ENCODE results near the gene UBAP1. TPM values are rescaled to one million over a fixed set of nuclear protein-coding genes. Genes with fewer than 3 reads are reported as not detected.
"Not testable (repeated sequence)": the region's sequence is repeated elsewhere in the genome, so short reads cannot be mapped to it uniquely, and the experiment has no call there.

UBAP1 gene
- polyA plus RNA-seq, 4 donors, result 32.6 to 44.1 (median 37.5) TPM

DNA sequence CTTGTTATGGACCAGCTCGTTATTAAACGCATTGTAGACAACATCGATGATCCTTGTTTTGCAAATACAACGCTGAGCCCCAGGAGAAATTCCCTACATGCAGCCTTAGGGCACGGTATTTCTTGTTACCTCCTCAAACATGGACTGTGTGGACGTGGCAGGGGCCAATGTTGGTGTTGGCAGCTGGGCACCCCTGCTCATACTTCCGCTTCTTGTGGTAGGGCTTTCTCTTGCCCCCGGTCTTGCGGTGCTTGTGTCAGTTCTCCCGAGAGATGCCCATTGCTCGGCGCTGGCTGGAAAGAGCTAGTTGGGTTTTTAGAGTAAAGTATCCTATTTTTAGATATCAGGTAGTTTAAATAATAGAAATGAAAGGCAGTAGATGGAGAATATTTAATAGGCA is 45.5 kb downstream of the UBAP1 start:
- H3K27me3 ChIP-seq (ENCODE audit: control insufficient read depth in 3 of 3, insufficient read depth in 3 of 3, low read length in 3 of 3), result no peaks in the 10 kb centered on the region
- DNase-seq (no peak), FAIRE-seq (no peak)
- H3K27ac ChIP-seq (ENCODE audit: low read depth in 1 of 3, low read length in 2 of 3), result no peak overlapping the region
- no peaks in the 10 kb centered on the region for H3K9me3 ChIP-seq (ENCODE audit: control insufficient read depth in 2 of 2, insufficient read depth in 1 of 2, low read depth in 1 of 2, low read length in 1 of 2)
- no peak overlapping the region for H3K4me3 ChIP-seq (ENCODE audit: low read depth in 1 of 3, low read length in 3 of 3)
- 92 to 96% (median 93%) methylated on average over 12 of the region's 12 CpGs for WGBS, 3 donors
- no peaks in the 10 kb centered on the region for H3K4me1 ChIP-seq (ENCODE audit: control insufficient read depth in 3 of 3, insufficient read depth in 2 of 3, low read depth in 1 of 3, low read length in 2 of 3)
- peaks cover 0 to 24% (median 0%) of the 10 kb centered on the region in 3 donors for H3K36me3 ChIP-seq (ENCODE audit: control insufficient read depth in 3 of 3, insufficient read depth in 2 of 3, low read depth in 1 of 3, low read length in 3 of 3)

DNA sequence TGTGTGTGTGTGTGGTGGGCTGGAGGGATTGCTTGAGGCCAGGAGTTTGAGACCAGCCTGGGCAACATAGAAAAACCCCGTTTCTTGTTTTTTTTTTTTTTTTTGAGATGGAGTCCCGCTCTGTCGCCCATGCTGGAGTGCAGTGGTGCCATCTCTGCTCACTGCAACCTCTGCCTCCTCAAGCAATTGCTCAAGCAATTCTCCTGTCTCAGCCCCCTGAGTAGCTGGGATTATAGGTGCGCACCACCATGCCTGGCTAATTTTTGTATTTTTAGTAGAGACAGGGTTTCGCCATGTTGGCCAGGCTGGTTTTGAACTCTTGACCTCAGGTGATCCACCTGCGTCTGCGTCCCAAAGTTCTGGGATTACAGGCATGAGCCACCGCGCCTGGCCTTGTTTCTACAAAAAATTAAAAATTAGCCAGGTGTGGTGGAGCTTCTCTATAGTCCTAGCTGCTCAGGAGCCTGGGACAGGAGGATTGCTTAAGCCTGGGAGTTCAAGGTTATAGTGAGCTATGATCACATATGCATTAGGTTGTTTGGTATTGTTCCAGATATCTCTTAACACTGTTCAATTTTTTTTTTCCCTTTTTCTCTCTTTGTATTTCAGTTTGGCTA is 47.4 kb downstream of the UBAP1 start:
- peaks cover 0 to 25% (median 0%) of the 10 kb centered on the region in 3 donors for H3K36me3 ChIP-seq (ENCODE audit: control insufficient read depth in 3 of 3, insufficient read depth in 2 of 3, low read depth in 1 of 3, low read length in 3 of 3)
- not testable (repeated sequence) for H3K4me1 ChIP-seq (ENCODE audit: control insufficient read depth in 3 of 3, insufficient read depth in 2 of 3, low read depth in 1 of 3, low read length in 2 of 3); H3K27me3 ChIP-seq (ENCODE audit: control insufficient read depth in 3 of 3, insufficient read depth in 3 of 3, low read length in 3 of 3); H3K27ac ChIP-seq (ENCODE audit: low read depth in 1 of 3, low read length in 2 of 3); H3K4me3 ChIP-seq (ENCODE audit: low read depth in 1 of 3, low read length in 3 of 3); H3K9me3 ChIP-seq (ENCODE audit: control insufficient read depth in 2 of 2, insufficient read depth in 1 of 2, low read depth in 1 of 2, low read length in 1 of 2); FAIRE-seq
- whole genome bisulfite sequencing, 3 donors, result 68 to 88% (median 81%) methylated on average over 7 to 9 of the region's 9 CpGs
- DNase-seq, result peak; percentile 6 to 15

DNA sequence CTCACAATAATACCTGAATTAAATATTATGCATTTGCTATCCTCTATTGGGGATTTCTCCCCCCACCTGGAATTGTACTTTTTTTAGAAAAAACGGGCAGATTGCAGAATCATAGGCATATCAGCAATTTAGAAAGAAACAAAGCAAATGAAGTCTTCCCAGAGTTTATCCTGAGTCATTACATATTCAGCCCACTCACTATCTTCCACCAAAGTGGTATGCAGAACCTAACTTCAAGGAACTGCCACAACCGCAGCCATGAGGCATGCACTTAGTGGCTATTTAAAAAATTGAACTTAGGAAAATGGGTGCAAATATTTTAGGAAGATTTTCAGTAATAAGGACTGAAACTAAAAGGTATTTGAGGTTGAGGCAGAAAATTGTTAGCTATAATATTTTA is 48.6 kb downstream of the UBAP1 start:
- no peak for FAIRE-seq
- no peaks in the 10 kb centered on the region for H3K9me3 ChIP-seq (ENCODE audit: control insufficient read depth in 2 of 2, insufficient read depth in 1 of 2, low read depth in 1 of 2, low read length in 1 of 2)
- DNase-seq, result no peak
- H3K27ac ChIP-seq (ENCODE audit: low read depth in 1 of 3, low read length in 2 of 3), result no peak overlapping the region
- H3K36me3 ChIP-seq (ENCODE audit: control insufficient read depth in 3 of 3, insufficient read depth in 2 of 3, low read depth in 1 of 3, low read length in 3 of 3), result peaks cover 0 to 28% (median 0%) of the 10 kb centered on the region in 3 donors
- no peaks in the 10 kb centered on the region for H3K4me1 ChIP-seq (ENCODE audit: control insufficient read depth in 3 of 3, insufficient read depth in 2 of 3, low read depth in 1 of 3, low read length in 2 of 3)
- H3K27me3 ChIP-seq (ENCODE audit: control insufficient read depth in 3 of 3, insufficient read depth in 3 of 3, low read length in 3 of 3), result no peaks in the 10 kb centered on the region
- 98 to 99% (median 99%) methylated on average over 2 of the region's 2 CpGs for WGBS, 3 donors
- H3K4me3 ChIP-seq (ENCODE audit: low read depth in 1 of 3, low read length in 3 of 3), result no peak overlapping the region

DNA sequence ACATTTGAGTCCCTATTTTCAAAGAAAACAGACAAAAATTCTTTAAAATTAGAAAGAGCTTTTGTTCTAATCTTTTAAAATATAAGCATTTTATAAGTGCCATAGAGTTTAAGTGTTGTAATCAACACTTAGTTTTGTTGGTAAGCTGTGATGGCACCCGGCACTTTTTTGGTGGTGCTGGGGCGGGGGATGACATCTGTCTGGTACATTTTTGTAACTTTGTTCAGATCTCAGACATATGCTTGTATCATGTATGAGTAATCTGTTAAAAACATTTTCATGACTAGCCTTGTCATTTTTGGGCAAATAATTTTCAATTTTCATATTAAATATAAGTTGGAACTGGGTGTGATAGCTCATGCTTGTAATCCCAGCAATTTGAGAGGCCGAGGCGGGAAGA is 51.7 kb downstream of the UBAP1 start:
- H3K9me3 ChIP-seq (ENCODE audit: control insufficient read depth in 2 of 2, insufficient read depth in 1 of 2, low read depth in 1 of 2, low read length in 1 of 2), result no peaks in the 10 kb centered on the region
- WGBS, 3 donors, result 89 to 98% (median 98%) methylated on average over 4 of the region's 4 CpGs

DNA sequence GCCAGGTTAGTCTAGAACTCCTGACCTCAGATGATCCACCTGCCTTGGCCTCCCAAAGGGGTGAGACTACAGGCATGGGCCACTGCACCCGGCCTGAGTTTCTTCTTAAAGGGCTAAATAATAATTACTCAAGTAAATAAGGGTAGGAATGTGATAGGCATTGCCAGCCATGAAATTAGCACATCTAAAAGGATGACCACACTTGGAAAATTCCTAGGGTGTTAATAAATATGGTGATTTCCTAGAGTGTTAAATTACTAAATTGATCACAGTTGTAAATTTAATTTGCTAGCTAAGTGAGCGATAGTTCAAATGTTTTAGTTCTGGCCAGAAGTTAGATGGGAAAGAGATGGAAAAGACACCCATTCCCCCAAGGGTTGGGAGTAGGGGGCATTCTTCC is 53.4 kb downstream of the UBAP1 start:
- H3K27me3 ChIP-seq (ENCODE audit: control insufficient read depth in 3 of 3, insufficient read depth in 3 of 3, low read length in 3 of 3), result no peaks in the 10 kb centered on the region
- no peaks in the 10 kb centered on the region for H3K9me3 ChIP-seq (ENCODE audit: control insufficient read depth in 2 of 2, insufficient read depth in 1 of 2, low read depth in 1 of 2, low read length in 1 of 2)
- FAIRE-seq, result no peak
- 93 to 100% (median 95%) methylated on average over 2 of the region's 2 CpGs for WGBS, 3 donors
- no peak for DNase-seq
- H3K27ac ChIP-seq (ENCODE audit: low read depth in 1 of 3, low read length in 2 of 3), result no peak overlapping the region
- no peaks in the 10 kb centered on the region for H3K4me1 ChIP-seq (ENCODE audit: control insufficient read depth in 3 of 3, insufficient read depth in 2 of 3, low read depth in 1 of 3, low read length in 2 of 3)
- H3K36me3 ChIP-seq (ENCODE audit: control insufficient read depth in 3 of 3, insufficient read depth in 2 of 3, low read depth in 1 of 3, low read length in 3 of 3), result peaks cover 0 to 24% (median 9%) of the 10 kb centered on the region in 3 donors
- H3K4me3 ChIP-seq (ENCODE audit: low read depth in 1 of 3, low read length in 3 of 3), result no peak overlapping the region

More for the DNA sequence above, 51.7 kb downstream of the UBAP1 start:
- H3K27me3 ChIP-seq (ENCODE audit: control insufficient read depth in 3 of 3, insufficient read depth in 3 of 3, low read length in 3 of 3), result no peaks in the 10 kb centered on the region
- H3K4me1 ChIP-seq (ENCODE audit: control insufficient read depth in 3 of 3, insufficient read depth in 2 of 3, low read depth in 1 of 3, low read length in 2 of 3), result no peaks in the 10 kb centered on the region
- no peak overlapping the region for H3K4me3 ChIP-seq (ENCODE audit: low read depth in 1 of 3, low read length in 3 of 3)
- FAIRE-seq (no peak), DNase-seq (no peak)
- H3K36me3 ChIP-seq (ENCODE audit: control insufficient read depth in 3 of 3, insufficient read depth in 2 of 3, low read depth in 1 of 3, low read length in 3 of 3), result peaks cover 0 to 19% (median 2%) of the 10 kb centered on the region in 3 donors
- H3K27ac ChIP-seq (ENCODE audit: low read depth in 1 of 3, low read length in 2 of 3), result no peak overlapping the region

DNA sequence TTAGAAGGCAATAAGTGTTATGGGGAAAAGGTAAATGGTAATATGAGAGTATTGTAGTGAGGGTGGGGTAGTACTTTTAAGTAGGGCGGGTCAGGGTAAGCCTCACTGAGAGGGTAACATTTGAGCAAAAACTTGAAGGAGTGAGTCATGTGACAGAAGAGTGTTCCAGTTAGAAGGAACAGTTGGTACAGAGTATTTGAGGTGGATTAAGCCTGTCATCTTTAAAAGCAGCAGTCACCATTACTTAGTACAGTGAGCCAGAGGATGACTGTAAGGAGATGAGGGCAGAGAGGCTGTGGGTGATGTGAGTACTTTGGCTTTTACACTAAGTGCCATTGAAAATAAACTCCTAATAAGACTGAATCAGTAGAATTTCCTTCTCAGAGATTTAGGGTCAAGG is 54.8 kb downstream of the UBAP1 start:
- Histone ChIP-seq H3K4me1 (ENCODE audit: control insufficient read depth in 3 of 3, insufficient read depth in 2 of 3, low read depth in 1 of 3, low read length in 2 of 3) (no peaks in the 10 kb centered on the region), H3K4me3 (ENCODE audit: low read depth in 1 of 3, low read length in 3 of 3) (no peak overlapping the region), H3K27me3 (ENCODE audit: control insufficient read depth in 3 of 3, insufficient read depth in 3 of 3, low read length in 3 of 3) (no peaks in the 10 kb centered on the region), H3K9me3 (ENCODE audit: control insufficient read depth in 2 of 2, insufficient read depth in 1 of 2, low read depth in 1 of 2, low read length in 1 of 2) (no peaks in the 10 kb centered on the region), H3K27ac (ENCODE audit: low read depth in 1 of 3, low read length in 2 of 3) (no peak overlapping the region), H3K36me3 (ENCODE audit: control insufficient read depth in 3 of 3, insufficient read depth in 2 of 3, low read depth in 1 of 3, low read length in 3 of 3) (peaks cover 0 to 26% (median 9%) of the 10 kb centered on the region in 3 donors)
- FAIRE-seq, result no peak
- 94 to 100% (median 96%) methylated on average over 1 of the region's 1 CpG for WGBS, 3 donors
- DNase-seq, result no peak

DNA sequence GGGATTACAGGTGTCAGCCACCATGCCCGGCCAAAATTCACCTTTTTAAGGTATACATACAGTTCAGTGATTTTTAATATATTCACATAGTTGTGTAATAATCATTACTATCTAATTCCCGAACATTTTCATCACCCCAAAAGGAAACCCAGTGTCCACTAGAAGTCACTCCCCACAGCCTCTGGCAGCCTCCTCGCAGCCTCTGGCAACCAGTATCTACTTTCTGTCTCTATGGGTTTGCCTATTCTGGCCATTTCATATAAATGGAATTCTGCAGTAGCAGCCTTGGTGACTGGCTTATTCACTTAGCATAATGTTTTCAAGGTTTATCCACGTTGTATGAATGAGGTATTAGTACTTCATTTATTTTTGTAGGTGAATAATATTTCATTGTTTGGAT is 59.0 kb downstream of the UBAP1 start:
- DNase-seq, result no peak
- no peaks in the 10 kb centered on the region for H3K4me1 ChIP-seq (ENCODE audit: control insufficient read depth in 3 of 3, insufficient read depth in 2 of 3, low read depth in 1 of 3, low read length in 2 of 3)
- H3K9me3 ChIP-seq (ENCODE audit: control insufficient read depth in 2 of 2, insufficient read depth in 1 of 2, low read depth in 1 of 2, low read length in 1 of 2), result no peaks in the 10 kb centered on the region
- H3K27me3 ChIP-seq (ENCODE audit: control insufficient read depth in 3 of 3, insufficient read depth in 3 of 3, low read length in 3 of 3), result no peaks in the 10 kb centered on the region
- WGBS, 3 donors, result 86 to 91% (median 87%) methylated on average over 4 of the region's 4 CpGs
- H3K27ac ChIP-seq (ENCODE audit: low read depth in 1 of 3, low read length in 2 of 3), result no peak overlapping the region
- H3K36me3 ChIP-seq (ENCODE audit: control insufficient read depth in 3 of 3, insufficient read depth in 2 of 3, low read depth in 1 of 3, low read length in 3 of 3), result peaks cover 5 to 32% (median 19%) of the 10 kb centered on the region in 3 donors
- H3K4me3 ChIP-seq (ENCODE audit: low read depth in 1 of 3, low read length in 3 of 3), result peak overlapping the region in 1 of 3 donors; percentile 6
- FAIRE-seq, result no peak

DNA sequence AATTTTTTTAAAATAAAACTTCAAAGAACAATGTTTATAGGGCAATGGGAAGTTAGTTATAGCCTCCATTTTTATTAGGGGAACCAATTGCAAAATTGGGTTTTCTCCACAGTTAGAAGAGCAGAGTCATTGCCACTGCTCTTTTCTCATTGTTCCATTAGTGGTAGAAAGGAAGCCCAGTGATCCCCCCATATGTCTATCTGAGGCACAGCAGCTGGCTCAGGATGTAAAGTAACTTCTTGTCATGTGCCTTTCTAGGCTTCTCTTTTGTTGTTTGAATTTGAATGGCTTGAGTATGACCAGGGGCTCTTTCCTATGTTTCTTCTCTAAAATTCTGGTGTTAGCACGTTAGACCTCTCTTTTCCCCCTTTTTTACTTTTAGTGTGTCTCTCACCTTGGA is 61.2 kb downstream of the UBAP1 start:
- FAIRE-seq, result no peak
- Histone ChIP-seq H3K27ac (ENCODE audit: low read depth in 1 of 3, low read length in 2 of 3) (no peak overlapping the region), H3K36me3 (ENCODE audit: control insufficient read depth in 3 of 3, insufficient read depth in 2 of 3, low read depth in 1 of 3, low read length in 3 of 3) (peaks cover 10 to 40% (median 19%) of the 10 kb centered on the region in 3 donors), H3K4me3 (ENCODE audit: low read depth in 1 of 3, low read length in 3 of 3) (no peak overlapping the region), H3K27me3 (ENCODE audit: control insufficient read depth in 3 of 3, insufficient read depth in 3 of 3, low read length in 3 of 3) (no peaks in the 10 kb centered on the region), H3K9me3 (ENCODE audit: control insufficient read depth in 2 of 2, insufficient read depth in 1 of 2, low read depth in 1 of 2, low read length in 1 of 2) (no peaks in the 10 kb centered on the region), H3K4me1 (ENCODE audit: control insufficient read depth in 3 of 3, insufficient read depth in 2 of 3, low read depth in 1 of 3, low read length in 2 of 3) (no peaks in the 10 kb centered on the region)
- 50 to 71% (median 67%) methylated on average over 1 of the region's 1 CpG for WGBS, 3 donors
- no peak for DNase-seq

DNA sequence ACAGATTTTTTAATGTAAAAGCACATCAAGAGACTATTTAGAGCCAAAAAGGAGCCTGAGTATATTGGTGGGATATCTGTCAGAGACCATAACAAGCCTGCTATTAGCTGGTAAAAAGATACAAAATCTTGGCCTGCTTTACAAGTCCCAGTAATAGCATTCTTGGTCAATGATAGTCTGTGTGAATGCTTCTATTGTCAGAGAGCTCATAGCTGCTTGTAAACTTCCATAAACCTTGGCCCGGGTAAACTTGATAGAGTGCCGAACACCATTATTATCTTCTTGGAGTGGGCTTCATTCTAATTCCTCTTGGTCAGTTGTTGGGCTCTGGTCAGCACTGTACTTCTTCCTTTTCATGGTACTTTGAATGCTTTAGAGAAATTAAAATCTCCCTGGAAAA is 64.0 kb downstream of the UBAP1 start:
- 45 to 60% (median 46%) methylated on average over 2 of the region's 2 CpGs for WGBS, 3 donors
- DNase-seq, result no peak
- Histone ChIP-seq H3K9me3 (ENCODE audit: control insufficient read depth in 2 of 2, insufficient read depth in 1 of 2, low read depth in 1 of 2, low read length in 1 of 2) (no peaks in the 10 kb centered on the region), H3K27me3 (ENCODE audit: control insufficient read depth in 3 of 3, insufficient read depth in 3 of 3, low read length in 3 of 3) (no peaks in the 10 kb centered on the region), H3K36me3 (ENCODE audit: control insufficient read depth in 3 of 3, insufficient read depth in 2 of 3, low read depth in 1 of 3, low read length in 3 of 3) (peaks cover 10 to 38% (median 15%) of the 10 kb centered on the region in 3 donors), H3K4me1 (ENCODE audit: control insufficient read depth in 3 of 3, insufficient read depth in 2 of 3, low read depth in 1 of 3, low read length in 2 of 3) (no peaks in the 10 kb centered on the region), H3K27ac (ENCODE audit: low read depth in 1 of 3, low read length in 2 of 3) (no peak overlapping the region), H3K4me3 (ENCODE audit: low read depth in 1 of 3, low read length in 3 of 3) (no peak overlapping the region)
- no peak for FAIRE-seq
